Activated CD4-positive, alpha-beta T cell treated with anti-CD3 and anti-CD28 coated beads for 4 hours (primary cell): ENCODE data around the gene PDXDC1.
A peak's percentile ranks its signal among the peaks of the same experiment; 100 is the strongest.
"Not testable (repeated sequence)": the region's sequence is repeated elsewhere in the genome, so short reads cannot be mapped to it uniquely, and the experiment has no call there.

Source experiments
- DNase-seq, 2 donors: peaks; one replicate each; pipeline ENCODE4 v3.0.0-alpha.2; 2020

The PDXDC1 gene

GRCh38 chr16:14973785-14974322 is 972 bp upstream of the PDXDC1 start:
- DNase-seq: not testable (repeated sequence)

- not testable (repeated sequence) for DNase-seq
These were observed 533 bp upstream of the PDXDC1 start for GRCh38 chr16:14974331-14974655.

GRCh38 chr16:14975418-14976194 is 780 bp downstream of the PDXDC1 start:
- peak; percentile 71 to 76 for DNase-seq

- not testable (repeated sequence) for DNase-seq
These were observed 2.3 kb downstream of the PDXDC1 start for GRCh38 chr16:14976971-14977736.

GRCh38 chr16:14978281-14978680 is 3.5 kb downstream of the PDXDC1 start:
- not testable (repeated sequence) for DNase-seq

- DNase-seq: not testable (repeated sequence)
These were observed 4.1 kb downstream of the PDXDC1 start for GRCh38 chr16:14978908-14979307.

GRCh38 chr16:14981234-14981633 is 6.4 kb downstream of the PDXDC1 start:
- DNase-seq: not testable (repeated sequence)

GRCh38 chr16:14982521-14982920 is 7.7 kb downstream of the PDXDC1 start:
- not testable (repeated sequence) for DNase-seq

- not testable (repeated sequence) for DNase-seq
These were observed 13.3 kb downstream of the PDXDC1 start for GRCh38 chr16:14988092-14988491.

GRCh38 chr16:14988661-14989191 is 13.9 kb downstream of the PDXDC1 start:
- DNase-seq: not testable (repeated sequence)

- not testable (repeated sequence) for DNase-seq
These were observed 14.8 kb downstream of the PDXDC1 start for GRCh38 chr16:14989291-14990281.

- DNase-seq: not testable (repeated sequence)
These were observed 18.7 kb downstream of the PDXDC1 start for GRCh38 chr16:14993277-14994151.

GRCh38 chr16:14996702-14997101 is 21.9 kb downstream of the PDXDC1 start:
- not testable (repeated sequence) for DNase-seq

GRCh38 chr16:14998300-14998699 is 23.5 kb downstream of the PDXDC1 start:
- not testable (repeated sequence) for DNase-seq

- DNase-seq: not testable (repeated sequence)
These were observed 25.0 kb downstream of the PDXDC1 start for GRCh38 chr16:14999845-15000244.

- DNase-seq: not testable (repeated sequence)
These were observed 27.6 kb downstream of the PDXDC1 start for GRCh38 chr16:15002448-15002847.

- DNase-seq: not testable (repeated sequence)
These were observed 30.7 kb downstream of the PDXDC1 start for GRCh38 chr16:15005357-15006132.

GRCh38 chr16:15008647-15009046 is 33.8 kb downstream of the PDXDC1 start:
- DNase-seq: not testable (repeated sequence)

- not testable (repeated sequence) for DNase-seq
These were observed 38.1 kb downstream of the PDXDC1 start for GRCh38 chr16:15012941-15013340.

- DNase-seq: not testable (repeated sequence)
These were observed 40.8 kb downstream of the PDXDC1 start for GRCh38 chr16:15015671-15016070.
